DMS114 treated with DMSO at 0.1 percent for 48 hours (cell line): ENCODE results near the gene HOXD13.

Source experiments
- DNase-seq: peaks from one replicate; lab custom pipeline; 2025; ENCODE audit not compliant: unreplicated experiment; lab: John Stamatoyannopoulos, UW

Gene HOXD13

GRCh38 chr2:176118601-176119339, 26.2 kb downstream of the HOXD13 start:
- DNase-seq: no peak

- no peak for DNase-seq
Observed at GRCh38 chr2:176120364-176121189, 28.1 kb downstream of the HOXD13 start.

GRCh38 chr2:176121190-176122051, 28.9 kb downstream of the HOXD13 start:
- DNase-seq: no peak

- DNase-seq: no peak
Observed at GRCh38 chr2:176122052-176122682, 29.6 kb downstream of the HOXD13 start.

- DNase-seq: no peak
Observed at GRCh38 chr2:176122683-176123410, 30.3 kb downstream of the HOXD13 start, which contains the start of gene HOXD9. Gene HOXD9, plus strand, starts transcription at chr2:176122719. Its CDS starts 50 bp downstream, at chr2:176122769.

- no peak for DNase-seq
Observed at GRCh38 chr2:176123411-176124109, 31.0 kb downstream of the HOXD13 start.

- no peak for DNase-seq
Observed at GRCh38 chr2:176124110-176124946, 31.8 kb downstream of the HOXD13 start.

- DNase-seq: no peak
Observed at GRCh38 chr2:176124947-176125771, 32.6 kb downstream of the HOXD13 start.

- DNase-seq: no peak
Observed at GRCh38 chr2:176125772-176126054, 33.2 kb downstream of the HOXD13 start.

GRCh38 chr2:176126929-176127773, 34.6 kb downstream of the HOXD13 start:
- peak; percentile 42 for DNase-seq

- DNase-seq: no peak
Observed at GRCh38 chr2:176127774-176128072, 35.2 kb downstream of the HOXD13 start.

GRCh38 chr2:176128172-176128981, 35.9 kb downstream of the HOXD13 start:
- DNase-seq: no peak

GRCh38 chr2:176128982-176129796, 36.7 kb downstream of the HOXD13 start, which contains the start of gene HOXD8:
Gene HOXD8, plus strand, starts transcription at chr2:176129705. Its CDS starts 662 bp downstream, at chr2:176130367.
- DNase-seq: peak; percentile 50

- DNase-seq: no peak
Observed at GRCh38 chr2:176129813-176130146, 37.3 kb downstream of the HOXD13 start.

GRCh38 chr2:176130147-176130956, 37.8 kb downstream of the HOXD13 start:
- DNase-seq: no peak
